SK-N-SH (cell line): ENCODE data around the gene TNFRSF18. TPM values are rescaled to one million over a fixed set of nuclear protein-coding genes. Genes with fewer than 3 reads are reported as not detected.
A peak's percentile ranks its signal among the peaks of the same experiment; 100 is the strongest.

ENCODE experiments used
- CTCF ChIA-PET: fragments of 300-600, 350-600 bp; formaldehyde crosslinking; extraction: SDS; loops from one replicate; lab custom pipeline; 2021; lab: Yijun Ruan, JAX
- POLR2A ChIA-PET: fragments of 350-600 bp; sonication (Branson Sonifier 250); formaldehyde crosslinking; extraction: SDS; loops from one replicate; lab custom pipeline; 2020; ENCODE audit warnings: antibody characterized with exemption, inconsistent platforms; lab: Yijun Ruan, JAX
- DNase-seq: peaks from one replicate; pipeline ENCODE4 v3.0.0; 2012
- H2AFZ ChIP-seq: fragments of 200-600 bp; sonication (generic); 2 replicates; pipeline ENCODE4 v1.8.1; 2016; ENCODE audit warnings: antibody characterized with exemption, mild to moderate bottlenecking, low read depth
- H3F3A ChIP-seq: fragments of 200-600 bp; sonication (generic); replicated peaks from 2 replicates; pipeline ENCODE3; 2016; ENCODE audit warnings: antibody characterized with exemption, mild to moderate bottlenecking; ENCODE audit not compliant: insufficient read depth
- H3K27ac ChIP-seq, 2 experiments: fragments of 200-500 bp in 1 of 2; fragments of 200-600 bp in 1 of 2; sonication (Bioruptor generic) in 1 of 2; sonication (generic), shearing (Covaris generic) in 1 of 2; 2 replicates each; pipeline versions ENCODE4 v1.5.1 to v1.6.1; 2014 to 2016; ENCODE audit warnings: low read depth in 2 of 2, inconsistent platforms in 1 of 2, low read length in 1 of 2, mild to moderate bottlenecking in 1 of 2, mixed read lengths in 1 of 2
- H3K27me3 ChIP-seq: fragments of 200-600 bp; sonication (generic), shearing (Covaris generic); 2 replicates; pipeline ENCODE4 v1.6.1; 2016; ENCODE audit warnings: mixed run types; ENCODE audit not compliant: insufficient read depth
- H3K36me3 ChIP-seq, 2 experiments: fragments of 200-500 bp in 1 of 2; fragments of 200-600 bp in 1 of 2; sonication (Bioruptor generic) in 1 of 2; sonication (generic) in 1 of 2; replicated peaks in 1 of 2; 2 replicates each; pipeline versions ENCODE3 to v1.5.1; 2014 to 2016; ENCODE audit warnings: low read length in 1 of 2, mild to moderate bottlenecking in 1 of 2; ENCODE audit not compliant: insufficient read depth in 2 of 2, control insufficient read depth in 1 of 2
- H3K4me1 ChIP-seq, 2 experiments: fragments of 200-500 bp in 1 of 2; fragments of 200-600 bp in 1 of 2; sonication (Bioruptor generic) in 1 of 2; sonication (generic), shearing (Covaris generic) in 1 of 2; 2 replicates each; pipeline versions ENCODE4 v1.5.1 to v1.6.1; 2014 to 2016; ENCODE audit warnings: low read depth in 1 of 2, low read length in 1 of 2, mixed run types in 1 of 2; ENCODE audit not compliant: insufficient read depth in 2 of 2, control insufficient read depth in 1 of 2
- H3K4me2 ChIP-seq: fragments of 200-600 bp; sonication (generic), shearing (Covaris generic); 2 replicates; pipeline ENCODE4 v1.6.1; 2017; ENCODE audit warnings: mixed run types
- H3K4me3 ChIP-seq, 2 experiments: fragments of 200-500 bp in 1 of 2; fragments of 200-600 bp in 1 of 2; sonication (Bioruptor generic) in 1 of 2; sonication (generic), shearing (Covaris generic) in 1 of 2; 2 replicates each; pipeline versions ENCODE4 v1.5.1 to v1.8.1; 2014 to 2016; ENCODE audit warnings: low read depth in 2 of 2, inconsistent platforms in 1 of 2, low read length in 1 of 2, mild to moderate bottlenecking in 1 of 2, mixed read lengths in 1 of 2, moderate library complexity in 1 of 2
- H3K79me2 ChIP-seq: fragments of 200-600 bp; sonication (generic); 2 replicates; pipeline ENCODE4 v1.8.1; 2017; ENCODE audit warnings: mild to moderate bottlenecking; ENCODE audit not compliant: insufficient read depth
- H3K9ac ChIP-seq: fragments of 200-600 bp; sonication (generic); 2 replicates; pipeline ENCODE4 v1.6.1; 2017; ENCODE audit warnings: mixed run types
- H3K9me2 ChIP-seq: fragments of 200-600 bp; sonication (generic); 2 replicates; pipeline ENCODE4 v1.6.1; 2017; ENCODE audit warnings: mixed run types
- H3K9me3 ChIP-seq: fragments of 200-600 bp; sonication (generic); 2 replicates; pipeline ENCODE4 v1.6.1; 2017; ENCODE audit warnings: mixed run types, mild to moderate bottlenecking, moderate library complexity
- H4K20me1 ChIP-seq: fragments of 200-600 bp; sonication (generic); 2 replicates; pipeline ENCODE4 v1.6.1; 2017; ENCODE audit warnings: mild to moderate bottlenecking, mixed run types; ENCODE audit not compliant: insufficient read depth
- FOXJ3 ChIP-seq: sonication (generic); formaldehyde crosslinking; IDR thresholded peaks from 2 replicates; pipeline ENCODE4 v1.5.1; 2020; ENCODE audit warnings: mild to moderate bottlenecking, missing genetic modification reagents
- GABPA ChIP-seq: IDR thresholded peaks from 2 replicates; pipeline ENCODE4 v1.4.0; 2012; ENCODE audit warnings: low read depth, mild to moderate bottlenecking
- NRF1 ChIP-seq: IDR thresholded peaks from 2 replicates; pipeline ENCODE4 v1.6.1; 2012; ENCODE audit warnings: low read depth, mild to moderate bottlenecking, low read length
- RXRA ChIP-seq: IDR thresholded peaks from 2 replicates; pipeline ENCODE4 v1.4.0; 2012; ENCODE audit warnings: low read depth, mild to moderate bottlenecking, borderline replicate concordance
- SIN3A ChIP-seq: IDR thresholded peaks from 2 replicates; pipeline ENCODE4 v1.6.1; 2012; ENCODE audit warnings: low read depth, mild to moderate bottlenecking, low read length, moderate library complexity, borderline replicate concordance
- SMC3 ChIP-seq: IDR thresholded peaks from 2 replicates; pipeline ENCODE4 v1.6.1; 2012; ENCODE audit warnings: low read depth, low read length, improper control_type of control experiment
- TCF12 ChIP-seq: IDR thresholded peaks from 2 replicates; pipeline ENCODE4 v1.4.0; 2012
- TEAD4 ChIP-seq: IDR thresholded peaks from 2 replicates; pipeline ENCODE4 v1.4.0; 2012; ENCODE audit warnings: mild to moderate bottlenecking, borderline replicate concordance; ENCODE audit not compliant: insufficient read depth
- WGBS: methylation state at CpG from one replicate; pipeline ENCODE4 v1.1.6; 2017; ENCODE audit warnings: low lambda C conversion rate; 5-methylcytosine and 5-hydroxymethylcytosine counted together
- polyA plus RNA-seq, 3 experiments: library from polyadenylated mRNA; depleted of rRNA; stranded (reverse); fragments of >200 nt; gene quantifications; 2 replicates each; pipeline ENCODE4 v1.2.3, GENCODE V29; 2012
- TF ChIP-seq, protein P1 (sequence below): fragments of 200-600 bp; sonication (generic); IDR thresholded peaks from 2 replicates; pipeline ENCODE4 v1.6.1; 2017; ENCODE audit warnings: antibody characterized with exemption, mild to moderate bottlenecking, moderate library complexity
- TF ChIP-seq, protein P2 (sequence below): IDR thresholded peaks from 2 replicates; pipeline ENCODE4 v1.6.1; 2012; ENCODE audit warnings: mild to moderate bottlenecking, low read depth, low read length, moderate library complexity

TNFRSF18 gene
- polyA plus RNA-seq, 1 of the 3 experiments (the other 2 are of a cell fraction) = 0.05 TPM

DNA sequence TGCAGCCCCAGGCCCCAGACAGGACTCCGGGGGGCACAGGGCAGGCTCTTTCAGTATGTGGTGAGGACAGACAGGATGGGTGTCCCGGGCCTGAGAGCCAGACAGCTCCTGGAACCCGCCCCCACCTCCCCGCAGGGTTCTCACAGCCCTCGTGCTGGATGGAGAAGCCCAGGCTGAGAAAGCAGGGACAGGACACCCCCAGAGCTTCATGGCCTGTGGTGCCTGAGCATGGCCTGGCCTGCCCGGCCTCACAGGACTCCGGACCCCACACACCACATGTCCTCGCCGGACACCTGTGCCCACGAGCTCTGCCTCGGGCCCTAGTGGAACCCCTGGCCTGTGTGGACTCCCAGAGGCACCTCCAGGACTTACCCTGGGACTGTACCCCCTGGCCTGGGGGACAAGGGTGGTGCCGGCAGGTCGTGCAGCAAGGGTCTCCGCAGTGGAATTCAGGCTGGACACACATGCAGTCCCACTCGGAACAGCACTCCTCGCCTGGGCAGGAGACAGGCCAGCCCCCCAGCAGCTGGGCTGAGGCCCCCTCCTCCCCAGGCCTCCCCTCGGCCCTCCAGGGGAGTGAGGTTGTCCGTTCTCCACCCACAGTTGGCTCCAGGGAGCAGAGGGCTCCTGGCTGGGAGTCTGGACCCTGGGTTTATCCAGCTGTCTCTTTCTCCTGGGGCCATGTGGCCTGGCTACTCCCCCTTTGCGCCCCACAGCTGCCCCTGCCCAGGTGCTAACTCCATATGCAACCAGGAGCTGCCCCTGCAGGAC is 1.2 kb downstream of the TNFRSF18 start (continued):
- TF ChIP-seq, protein P1, sequence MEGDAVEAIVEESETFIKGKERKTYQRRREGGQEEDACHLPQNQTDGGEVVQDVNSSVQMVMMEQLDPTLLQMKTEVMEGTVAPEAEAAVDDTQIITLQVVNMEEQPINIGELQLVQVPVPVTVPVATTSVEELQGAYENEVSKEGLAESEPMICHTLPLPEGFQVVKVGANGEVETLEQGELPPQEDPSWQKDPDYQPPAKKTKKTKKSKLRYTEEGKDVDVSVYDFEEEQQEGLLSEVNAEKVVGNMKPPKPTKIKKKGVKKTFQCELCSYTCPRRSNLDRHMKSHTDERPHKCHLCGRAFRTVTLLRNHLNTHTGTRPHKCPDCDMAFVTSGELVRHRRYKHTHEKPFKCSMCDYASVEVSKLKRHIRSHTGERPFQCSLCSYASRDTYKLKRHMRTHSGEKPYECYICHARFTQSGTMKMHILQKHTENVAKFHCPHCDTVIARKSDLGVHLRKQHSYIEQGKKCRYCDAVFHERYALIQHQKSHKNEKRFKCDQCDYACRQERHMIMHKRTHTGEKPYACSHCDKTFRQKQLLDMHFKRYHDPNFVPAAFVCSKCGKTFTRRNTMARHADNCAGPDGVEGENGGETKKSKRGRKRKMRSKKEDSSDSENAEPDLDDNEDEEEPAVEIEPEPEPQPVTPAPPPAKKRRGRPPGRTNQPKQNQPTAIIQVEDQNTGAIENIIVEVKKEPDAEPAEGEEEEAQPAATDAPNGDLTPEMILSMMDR = no peak
- no peak for TF ChIP-seq SIN3A

DNA sequence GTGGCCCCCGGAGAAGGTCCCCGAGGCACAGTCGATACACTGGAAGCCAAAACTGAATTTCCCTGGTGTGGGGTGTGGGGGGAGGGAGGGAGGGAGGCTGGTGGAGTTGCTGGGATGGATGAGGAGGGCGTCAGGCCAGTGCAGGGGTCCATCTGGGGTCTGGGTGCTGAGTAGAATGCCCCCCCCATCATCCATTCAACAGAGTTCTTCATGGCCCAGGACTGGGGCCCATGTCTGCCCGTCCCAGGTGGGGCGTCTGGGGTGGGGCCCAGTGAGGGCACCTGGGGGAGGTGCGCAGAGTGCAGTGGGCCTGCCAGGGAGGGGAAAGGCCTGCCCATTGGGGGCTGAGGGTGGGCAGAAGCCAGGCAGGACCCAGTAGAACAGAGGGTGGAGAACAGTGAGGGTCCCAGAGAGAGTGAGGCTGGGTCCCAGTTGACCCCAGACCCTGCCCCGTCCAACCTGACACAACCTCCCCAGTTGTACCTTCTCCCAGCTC is 1.9 kb downstream of the TNFRSF18 start:
- TF ChIP-seq SMC3 = no peak
- no peak for TF ChIP-seq TCF12
- TF ChIP-seq, all 33 proteins: peak for 0
- Histone ChIP-seq H3K27me3 (peaks cover 7% of the 10 kb centered on the region; the same call in 1 of the 2 replicates), H3F3A (no peaks in the 10 kb centered on the region), H3K36me3 (no peaks in the 10 kb centered on the region), H2AFZ (no peak overlapping the region), H3K4me3 (no peak overlapping the region), H3K4me1 (peaks cover 3 to 8% of the 10 kb centered on the region in 2 experiments; a peak in 1 of 4 replicates), H3K9me2 (no peaks in the 10 kb centered on the region), H4K20me1 (no peaks in the 10 kb centered on the region), H3K4me2 (no peak overlapping the region), H3K9ac (no peak overlapping the region), H3K9me3 (no peaks in the 10 kb centered on the region), H3K27ac (no peak overlapping the region), H3K79me2 (no peaks in the 10 kb centered on the region)
- 54% methylated on average over 2 of the region's 8 CpGs for WGBS
- ChIA-PET POLR2A (no interaction called here), CTCF (interaction anchor here (3.8 kb wide), 1 partner anchor 82 kb away, joined by 16 read pairs; no protein-coding TSS in a partner anchor)
- DNase-seq = peak; percentile 24

DNA sequence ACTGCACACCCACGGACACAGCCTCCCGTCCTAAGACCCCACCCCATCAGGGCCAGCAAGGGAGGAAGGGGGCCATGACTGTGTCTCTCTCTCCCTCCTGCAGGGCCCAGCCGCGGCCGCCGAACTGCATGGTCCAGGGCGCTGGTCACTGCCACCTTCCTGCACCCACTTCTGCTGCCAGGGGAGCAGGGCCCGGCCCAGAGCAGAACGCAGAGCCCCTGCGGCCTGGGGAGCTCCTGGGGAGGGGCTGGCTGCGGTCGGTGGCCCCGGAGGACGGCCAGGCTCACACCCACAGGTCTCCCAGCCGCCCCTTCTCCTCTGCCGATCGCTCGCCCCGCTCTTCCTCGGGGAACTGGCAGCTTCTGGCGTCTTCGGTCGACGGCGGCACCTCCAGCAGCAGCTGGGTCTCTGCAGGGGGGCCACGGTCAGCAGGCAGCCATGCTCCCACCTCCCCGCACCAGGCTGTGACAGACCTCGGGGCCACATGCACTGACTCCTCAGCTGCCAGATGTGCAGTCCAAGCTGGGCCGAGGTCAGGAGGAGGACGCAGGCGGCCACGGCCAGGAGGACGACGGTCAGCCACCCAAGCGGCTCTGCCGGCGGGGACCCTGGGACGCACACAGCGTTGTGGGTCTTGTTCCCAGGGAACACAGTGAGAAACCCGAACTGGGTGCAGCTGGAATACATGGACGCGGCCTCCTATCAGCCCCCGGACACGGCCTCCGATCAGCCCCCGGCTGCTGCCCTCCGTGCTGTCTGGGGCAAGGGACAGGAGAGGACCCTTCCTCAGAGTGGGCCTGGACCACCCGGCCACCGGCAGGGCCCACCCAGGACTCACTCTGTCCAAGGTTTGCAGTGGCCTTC is 2.6 kb downstream of the TNFRSF18 start:
- Histone ChIP-seq H3K27me3 (peaks cover 7% of the 10 kb centered on the region; the same call in 1 of the 2 replicates), H3K79me2 (no peaks in the 10 kb centered on the region), H3K4me1 (peaks cover 3 to 8% of the 10 kb centered on the region in 2 experiments; a peak in 1 of 4 replicates), H3K4me2 (no peak overlapping the region), H3K9me2 (no peaks in the 10 kb centered on the region), H3K36me3 (no peaks in the 10 kb centered on the region), H3K9ac (no peak overlapping the region), H3K9me3 (no peaks in the 10 kb centered on the region), H3K4me3 (no peak overlapping the region), H4K20me1 (no peaks in the 10 kb centered on the region), H3F3A (no peaks in the 10 kb centered on the region), H2AFZ (no peak overlapping the region), H3K27ac (no peak overlapping the region)
- WGBS = 53% methylated on average over 3 of the region's 49 CpGs
- DNase-seq = peak; percentile 74
- CTCF ChIA-PET = interaction anchor here (3.8 kb wide), 1 partner anchor 81 kb away, joined by 16 read pairs; no protein-coding TSS in a partner anchor
- POLR2A ChIA-PET = interaction anchor here (0.6 kb wide), 1 partner anchor 10 kb away, joined by 3 read pairs; the partner anchor contains the start of gene TNFRSF4
- no peak for TF ChIP-seq NRF1
- TF ChIP-seq, protein P2, sequence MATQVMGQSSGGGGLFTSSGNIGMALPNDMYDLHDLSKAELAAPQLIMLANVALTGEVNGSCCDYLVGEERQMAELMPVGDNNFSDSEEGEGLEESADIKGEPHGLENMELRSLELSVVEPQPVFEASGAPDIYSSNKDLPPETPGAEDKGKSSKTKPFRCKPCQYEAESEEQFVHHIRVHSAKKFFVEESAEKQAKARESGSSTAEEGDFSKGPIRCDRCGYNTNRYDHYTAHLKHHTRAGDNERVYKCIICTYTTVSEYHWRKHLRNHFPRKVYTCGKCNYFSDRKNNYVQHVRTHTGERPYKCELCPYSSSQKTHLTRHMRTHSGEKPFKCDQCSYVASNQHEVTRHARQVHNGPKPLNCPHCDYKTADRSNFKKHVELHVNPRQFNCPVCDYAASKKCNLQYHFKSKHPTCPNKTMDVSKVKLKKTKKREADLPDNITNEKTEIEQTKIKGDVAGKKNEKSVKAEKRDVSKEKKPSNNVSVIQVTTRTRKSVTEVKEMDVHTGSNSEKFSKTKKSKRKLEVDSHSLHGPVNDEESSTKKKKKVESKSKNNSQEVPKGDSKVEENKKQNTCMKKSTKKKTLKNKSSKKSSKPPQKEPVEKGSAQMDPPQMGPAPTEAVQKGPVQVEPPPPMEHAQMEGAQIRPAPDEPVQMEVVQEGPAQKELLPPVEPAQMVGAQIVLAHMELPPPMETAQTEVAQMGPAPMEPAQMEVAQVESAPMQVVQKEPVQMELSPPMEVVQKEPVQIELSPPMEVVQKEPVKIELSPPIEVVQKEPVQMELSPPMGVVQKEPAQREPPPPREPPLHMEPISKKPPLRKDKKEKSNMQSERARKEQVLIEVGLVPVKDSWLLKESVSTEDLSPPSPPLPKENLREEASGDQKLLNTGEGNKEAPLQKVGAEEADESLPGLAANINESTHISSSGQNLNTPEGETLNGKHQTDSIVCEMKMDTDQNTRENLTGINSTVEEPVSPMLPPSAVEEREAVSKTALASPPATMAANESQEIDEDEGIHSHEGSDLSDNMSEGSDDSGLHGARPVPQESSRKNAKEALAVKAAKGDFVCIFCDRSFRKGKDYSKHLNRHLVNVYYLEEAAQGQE = no peak
- no peak for TF ChIP-seq FOXJ3 (CRISPR knock-in tag)
- TF ChIP-seq GABPA = no peak
- no peak for TF ChIP-seq RXRA
- no peak for TF ChIP-seq SMC3
- TF ChIP-seq TEAD4 = no peak
- TF ChIP-seq SIN3A = no peak
- TF ChIP-seq, protein P1 = no peak
